ENCODE results near the gene INSIG1.

Gene INSIG1

GRCh38 chr7:155340721-155341120 lies 43.0 kb downstream of the INSIG1 start:
- Histone ChIP-seq H3K4me1 (ENCODE audit: insufficient read depth, low read length, severe bottlenecking) (peaks cover 9% of the 10 kb centered on the region), H3K4me3 (ENCODE audit: low read depth, low read length, poor library complexity, severe bottlenecking) (no peak overlapping the region), H3K4me2 (ENCODE audit: low read length) (no peak overlapping the region), H3K9me2 (ENCODE audit: low read depth, low read length) (no peaks in the 10 kb centered on the region), H3K27ac (ENCODE audit: low read depth, low read length, poor library complexity, severe bottlenecking) (no peak overlapping the region), H3K9ac (ENCODE audit: low read length) (no peak overlapping the region), H3F3A (ENCODE audit: insufficient read depth, low read length) (no peaks in the 10 kb centered on the region), H4K20me1 (ENCODE audit: insufficient read depth, low read length) (no peaks in the 10 kb centered on the region), H3K36me3 (ENCODE audit: insufficient read depth, low read length) (no peaks in the 10 kb centered on the region), H3K9me3 (ENCODE audit: low read length) (no peaks in the 10 kb centered on the region), H3K79me2 (ENCODE audit: insufficient read depth, low read length) (no peaks in the 10 kb centered on the region), H3K27me3 (ENCODE audit: insufficient read depth, low read length) (peaks cover 25% of the 10 kb centered on the region), H2AFZ (ENCODE audit: low read length) (no peak overlapping the region)
- TF ChIP-seq EZH2 (IDR thresholded peaks at IDR 0.05; ENCODE audit: borderline replicate concordance, low read length): no peak
- TF ChIP-seq CTCF (IDR thresholded peaks at IDR 0.05; ENCODE audit: low read length): no peak

- Histone ChIP-seq H3K27me3 (ENCODE audit: insufficient read depth, low read length) (peaks cover 25% of the 10 kb centered on the region), H3K9me3 (ENCODE audit: low read length) (no peaks in the 10 kb centered on the region)
Observed at GRCh38 chr7:155341463-155341983, 43.8 kb downstream of the INSIG1 start.

GRCh38 chr7:155342313-155342712 lies 44.6 kb downstream of the INSIG1 start:
- H3K4me1 ChIP-seq (ENCODE audit: insufficient read depth, low read length, severe bottlenecking): peaks cover 9% of the 10 kb centered on the region
- no peak overlapping the region for H3K4me2 ChIP-seq (ENCODE audit: low read length)
- TF ChIP-seq EZH2 (IDR thresholded peaks at IDR 0.05; ENCODE audit: borderline replicate concordance, low read length) (no peak), CTCF (IDR thresholded peaks at IDR 0.05; ENCODE audit: low read length) (no peak)
- no peak overlapping the region for H3K9ac ChIP-seq (ENCODE audit: low read length)
- no peaks in the 10 kb centered on the region for H3K36me3 ChIP-seq (ENCODE audit: insufficient read depth, low read length)
- no peak overlapping the region for H2AFZ ChIP-seq (ENCODE audit: low read length)
- no peaks in the 10 kb centered on the region for H3F3A ChIP-seq (ENCODE audit: insufficient read depth, low read length)
- H3K27ac ChIP-seq (ENCODE audit: low read depth, low read length, poor library complexity, severe bottlenecking): no peak overlapping the region
- H3K27me3 ChIP-seq (ENCODE audit: insufficient read depth, low read length): peaks cover 25% of the 10 kb centered on the region
- no peak overlapping the region for H3K4me3 ChIP-seq (ENCODE audit: low read depth, low read length, poor library complexity, severe bottlenecking)
- no peaks in the 10 kb centered on the region for H3K9me3 ChIP-seq (ENCODE audit: low read length)
- no peaks in the 10 kb centered on the region for H4K20me1 ChIP-seq (ENCODE audit: insufficient read depth, low read length)
- no peaks in the 10 kb centered on the region for H3K79me2 ChIP-seq (ENCODE audit: insufficient read depth, low read length)
- no peaks in the 10 kb centered on the region for H3K9me2 ChIP-seq (ENCODE audit: low read depth, low read length)

More at GRCh38 chr7:155341463-155341983, 43.8 kb downstream of the INSIG1 start:
- H3K9me2 ChIP-seq (ENCODE audit: low read depth, low read length): no peaks in the 10 kb centered on the region
- no peak overlapping the region for H3K9ac ChIP-seq (ENCODE audit: low read length)
- peaks cover 9% of the 10 kb centered on the region for H3K4me1 ChIP-seq (ENCODE audit: insufficient read depth, low read length, severe bottlenecking)
- H4K20me1 ChIP-seq (ENCODE audit: insufficient read depth, low read length): no peaks in the 10 kb centered on the region
- H3K4me2 ChIP-seq (ENCODE audit: low read length): no peak overlapping the region
- no peaks in the 10 kb centered on the region for H3K79me2 ChIP-seq (ENCODE audit: insufficient read depth, low read length)
- no peaks in the 10 kb centered on the region for H3K36me3 ChIP-seq (ENCODE audit: insufficient read depth, low read length)
- no peak overlapping the region for H2AFZ ChIP-seq (ENCODE audit: low read length)
- no peak overlapping the region for H3K27ac ChIP-seq (ENCODE audit: low read depth, low read length, poor library complexity, severe bottlenecking)
- H3F3A ChIP-seq (ENCODE audit: insufficient read depth, low read length): no peaks in the 10 kb centered on the region
- no peak for TF ChIP-seq CTCF (IDR thresholded peaks at IDR 0.05; ENCODE audit: low read length)
- no peak for TF ChIP-seq EZH2 (IDR thresholded peaks at IDR 0.05; ENCODE audit: borderline replicate concordance, low read length)
- H3K4me3 ChIP-seq (ENCODE audit: low read depth, low read length, poor library complexity, severe bottlenecking): no peak overlapping the region
